DOHH2 (cell line): ENCODE results near the gene SPOCK2.

Experiments used
- CTCF ChIP-seq: fragments of 200-600 bp; sonication (generic); IDR thresholded peaks from one replicate; pipeline ENCODE4 v1.5.1; 2014; ENCODE audit warnings: antibody characterized with exemption, mild to moderate bottlenecking, low read depth, low read length; ENCODE audit not compliant: poor library complexity, severe bottlenecking
- EZH2phosphoT487 ChIP-seq: fragments of 200-600 bp; sonication (generic); IDR thresholded peaks from 2 replicates; pipeline ENCODE4 v1.6.1; 2017; ENCODE audit warnings: borderline replicate concordance, mild to moderate bottlenecking, antibody characterized with exemption, low read length, moderate library complexity, mixed read lengths

GRCh38 chr10:72126184-72126871 is 38.0 kb upstream of the SPOCK2 start:
- TF ChIP-seq CTCF (peak; percentile 60), EZH2phosphoT487 (no peak)
